ENCODE measurements around the gene WNK3. TPM values are rescaled to one million over a fixed set of nuclear protein-coding genes. Genes with fewer than 3 reads are reported as not detected.
"Not testable (repeated sequence)": the region's sequence is repeated elsewhere in the genome, so short reads cannot be mapped to it uniquely, and the experiment has no call there.

Gene WNK3
- polyA plus RNA-seq, 1 experiment: 0.82 TPM

DNA sequence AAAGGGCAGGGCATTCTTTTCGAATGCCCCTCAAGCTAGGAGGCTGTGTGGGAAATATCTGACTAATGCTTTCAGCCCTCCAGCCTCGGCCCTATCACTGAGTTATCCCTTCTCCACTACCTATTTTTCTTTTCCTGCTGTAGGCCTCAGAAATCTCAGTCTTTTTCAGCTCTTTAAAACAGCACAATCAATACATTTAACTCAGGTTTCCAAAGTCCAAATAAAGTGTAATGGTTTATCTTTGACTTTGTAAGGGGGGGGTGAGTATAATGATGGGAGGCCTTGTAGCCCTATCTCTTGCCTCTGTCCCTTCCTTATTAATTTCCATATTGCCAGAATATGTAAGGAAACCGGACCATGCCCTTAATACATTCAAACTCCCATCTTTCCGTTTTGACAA is 1.6 kb upstream of the WNK3 start:
- POLR2A ChIA-PET: no interaction called here
- CTCF ChIA-PET: no interaction called here
- Histone ChIP-seq H3K9me3 (ENCODE audit: control insufficient read depth, insufficient read depth, low read length) (peaks cover 8% of the 10 kb centered on the region; the same call in 1 of the 2 replicates), H3K27ac (ENCODE audit: low read depth, low read length) (no peak overlapping the region), H3K27me3 (ENCODE audit: control insufficient read depth, insufficient read depth, low read length) (no peaks in the 10 kb centered on the region), H3K4me3 (ENCODE audit: low read depth, low read length) (no peak overlapping the region)
- DNase-seq (ENCODE audit: low read depth, low spot score): no peak
- TF ChIP-seq, protein P1, sequence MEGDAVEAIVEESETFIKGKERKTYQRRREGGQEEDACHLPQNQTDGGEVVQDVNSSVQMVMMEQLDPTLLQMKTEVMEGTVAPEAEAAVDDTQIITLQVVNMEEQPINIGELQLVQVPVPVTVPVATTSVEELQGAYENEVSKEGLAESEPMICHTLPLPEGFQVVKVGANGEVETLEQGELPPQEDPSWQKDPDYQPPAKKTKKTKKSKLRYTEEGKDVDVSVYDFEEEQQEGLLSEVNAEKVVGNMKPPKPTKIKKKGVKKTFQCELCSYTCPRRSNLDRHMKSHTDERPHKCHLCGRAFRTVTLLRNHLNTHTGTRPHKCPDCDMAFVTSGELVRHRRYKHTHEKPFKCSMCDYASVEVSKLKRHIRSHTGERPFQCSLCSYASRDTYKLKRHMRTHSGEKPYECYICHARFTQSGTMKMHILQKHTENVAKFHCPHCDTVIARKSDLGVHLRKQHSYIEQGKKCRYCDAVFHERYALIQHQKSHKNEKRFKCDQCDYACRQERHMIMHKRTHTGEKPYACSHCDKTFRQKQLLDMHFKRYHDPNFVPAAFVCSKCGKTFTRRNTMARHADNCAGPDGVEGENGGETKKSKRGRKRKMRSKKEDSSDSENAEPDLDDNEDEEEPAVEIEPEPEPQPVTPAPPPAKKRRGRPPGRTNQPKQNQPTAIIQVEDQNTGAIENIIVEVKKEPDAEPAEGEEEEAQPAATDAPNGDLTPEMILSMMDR (IDR thresholded peaks at IDR 0.05; ENCODE audit: low read depth, low read length): no peak

DNA sequence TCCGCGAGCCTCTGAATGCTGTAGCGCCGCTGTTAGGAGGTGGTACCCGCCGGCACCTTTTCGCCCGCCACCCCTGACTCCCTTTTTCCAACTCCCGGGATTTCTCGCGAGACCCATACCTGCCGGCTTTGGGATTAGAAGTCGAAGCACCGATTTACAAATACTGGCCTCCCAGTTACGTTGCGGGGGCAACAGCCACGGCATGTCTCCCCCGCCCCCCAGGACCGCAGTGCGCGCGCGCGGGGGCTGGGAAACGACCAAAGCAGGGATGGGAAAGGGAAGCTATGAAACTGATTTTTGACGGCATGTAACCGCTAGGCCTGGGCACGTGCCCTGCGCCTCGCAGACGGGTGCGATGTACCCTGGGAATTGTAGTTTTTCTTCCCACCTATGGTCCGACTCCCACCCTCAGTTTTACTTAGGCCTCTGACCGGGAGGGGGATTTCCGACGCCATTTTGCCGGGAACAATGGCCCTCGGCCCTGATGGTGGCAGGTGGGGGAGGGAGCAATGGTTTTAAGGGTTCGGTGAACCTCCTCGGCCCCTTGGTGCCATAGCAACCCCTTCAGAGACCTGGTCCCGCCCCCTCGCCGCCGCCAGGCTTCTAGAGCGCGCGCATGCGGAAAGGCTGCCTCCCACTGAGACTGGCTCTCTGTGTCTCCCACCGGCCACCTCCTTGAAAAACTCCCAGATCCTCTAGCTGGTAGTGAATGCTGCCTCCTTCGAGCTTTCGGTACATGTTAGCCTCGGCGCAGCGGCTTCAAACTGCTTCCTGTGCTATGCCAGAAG is 772 bp upstream of the WNK3 start:
- TF ChIP-seq, protein P1 (IDR thresholded peaks at IDR 0.05; ENCODE audit: low read depth, low read length): no peak
- Histone ChIP-seq H3K9me3 (ENCODE audit: control insufficient read depth, insufficient read depth, low read length) (peaks cover 8% of the 10 kb centered on the region; the same call in 1 of the 2 replicates), H3K27me3 (ENCODE audit: control insufficient read depth, insufficient read depth, low read length) (no peaks in the 10 kb centered on the region), H3K4me3 (ENCODE audit: low read depth, low read length) (peak overlapping the region; percentile 62), H3K27ac (ENCODE audit: low read depth, low read length) (peak overlapping the region; percentile 68)
- peak; percentile 1 for DNase-seq (ENCODE audit: low read depth, low spot score)
- CTCF ChIA-PET: no interaction called here
- POLR2A ChIA-PET: no interaction called here

DNA sequence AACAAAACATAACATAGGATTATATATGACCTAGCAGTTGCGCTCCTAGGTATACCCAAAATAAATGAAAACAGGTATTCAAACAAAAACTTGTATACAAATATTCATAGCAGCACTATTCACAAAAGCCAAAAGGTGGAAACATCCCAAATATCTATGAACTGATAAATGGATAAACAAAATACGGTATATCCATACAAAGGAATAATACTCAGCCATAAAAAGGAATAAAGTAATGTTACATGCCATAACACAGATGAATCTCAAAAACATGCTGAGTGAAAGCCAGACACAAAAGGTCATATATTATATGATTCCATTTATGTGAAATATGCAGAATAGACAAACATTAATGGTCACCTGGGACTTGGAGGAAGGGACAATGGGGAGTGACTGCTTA is 5.2 kb downstream of the WNK3 start:
- CTCF ChIA-PET: no interaction called here
- Histone ChIP-seq H3K27ac (ENCODE audit: low read depth, low read length) (no peak overlapping the region), H3K27me3 (ENCODE audit: control insufficient read depth, insufficient read depth, low read length) (no peaks in the 10 kb centered on the region), H3K9me3 (ENCODE audit: control insufficient read depth, insufficient read depth, low read length) (no peaks in the 10 kb centered on the region; the same call in 1 of the 2 replicates), H3K4me3 (ENCODE audit: low read depth, low read length) (no peak overlapping the region)
- TF ChIP-seq, protein P1 (IDR thresholded peaks at IDR 0.05; ENCODE audit: low read depth, low read length): no peak
- POLR2A ChIA-PET: no interaction called here
- no peak for DNase-seq (ENCODE audit: low read depth, low spot score)

GRCh38 chrX:54337383-54337782 is 20.5 kb downstream of the WNK3 start:
- DNase-seq (ENCODE audit: low read depth, low spot score); POLR2A ChIA-PET; H3K27me3 ChIP-seq (ENCODE audit: control insufficient read depth, insufficient read depth, low read length); H3K9me3 ChIP-seq (ENCODE audit: control insufficient read depth, insufficient read depth, low read length); H3K4me3 ChIP-seq (ENCODE audit: low read depth, low read length); H3K27ac ChIP-seq (ENCODE audit: low read depth, low read length); CTCF ChIA-PET: not testable (repeated sequence)

- no peak overlapping the region for H3K27ac ChIP-seq (ENCODE audit: low read depth, low read length)
- POLR2A ChIA-PET: no interaction called here
- H3K4me3 ChIP-seq (ENCODE audit: low read depth, low read length): no peak overlapping the region
- TF ChIP-seq, protein P1 (IDR thresholded peaks at IDR 0.05; ENCODE audit: low read depth, low read length): no peak
- DNase-seq (ENCODE audit: low read depth, low spot score): no peak
- no peaks in the 10 kb centered on the region for H3K9me3 ChIP-seq (ENCODE audit: control insufficient read depth, insufficient read depth, low read length)
- CTCF ChIA-PET: no interaction called here
- no peaks in the 10 kb centered on the region for H3K27me3 ChIP-seq (ENCODE audit: control insufficient read depth, insufficient read depth, low read length)
These were observed 32.8 kb downstream of the WNK3 start for GRCh38 chrX:54325077-54325476.
